A549 (cell line): ENCODE data around the gene SIGLEC9. TPM values are rescaled to one million over a fixed set of nuclear protein-coding genes. Genes with fewer than 3 reads are reported as not detected.

Experiments used
- ATAC-seq, 2 experiments: fragments of 200-7000 bp in 1 of 2; fragments of >200 bp in 1 of 2; cut with Nextera tagmentation in 1 of 2; cut with Tn5 transposase in 1 of 2; 3 replicates each; pipeline versions ENCODE4 v1.8.0 to v1.9.1; 2018 to 2020; ENCODE audit warnings: mild to moderate bottlenecking in 1 of 2, moderate library complexity in 1 of 2
- CTCF ChIA-PET: fragments of 300-600 bp; sonication (Branson Sonifier 250); formaldehyde crosslinking; extraction: SDS; loops from one replicate; lab custom pipeline; 2021; ENCODE audit warnings: antibody characterized with exemption, inconsistent platforms; lab: Yijun Ruan, JAX
- POLR2A ChIA-PET: fragments of 350-600 bp; formaldehyde crosslinking; extraction: SDS; loops from one replicate; lab custom pipeline; 2021; ENCODE audit warnings: antibody characterized with exemption, inconsistent platforms; lab: Yijun Ruan, JAX
- DNase-seq, 2 experiments: peaks; one replicate each; pipeline versions ENCODE4 v3.0.0 to v3.0.0-alpha.2; 2011 to 2016; ENCODE audit warnings: low read depth in 1 of 2, low spot score in 1 of 2
- FAIRE-seq: peaks from 2 replicates; lab custom pipeline; 2011; peaks lifted over from hg19 to GRCh38; lab: Jason Lieb, UNC
- H3K27ac ChIP-seq, 2 experiments: fragments of >200 bp; sonication (Bioruptor Twin); formaldehyde crosslinking; 3 replicates each; pipeline ENCODE4 v1.5.1; 2016 to 2017
- H3K4me1 ChIP-seq: fragments of >200 bp; sonication (Bioruptor Twin); formaldehyde crosslinking; 3 replicates; pipeline ENCODE4 v1.6.1; 2016
- H3K4me2 ChIP-seq: fragments of >200 bp; sonication (Bioruptor Twin); formaldehyde crosslinking; 3 replicates; pipeline ENCODE4 v1.6.1; 2016
- H3K4me3 ChIP-seq: fragments of >200 bp; sonication (Bioruptor Twin); formaldehyde crosslinking; 3 replicates; pipeline ENCODE4 v1.5.1; 2016
- H3K9me3 ChIP-seq: fragments of >200 bp; sonication (Bioruptor Twin); formaldehyde crosslinking; 3 replicates; pipeline ENCODE4 v1.6.1; 2016
- CBX8 ChIP-seq: fragments of 200-600 bp; sonication (generic); IDR thresholded peaks from 2 replicates; pipeline ENCODE4 v1.6.1; 2016
- CHD4 ChIP-seq: fragments of 200-600 bp; sonication (generic); IDR thresholded peaks from 2 replicates; pipeline ENCODE4 v1.6.1; 2016; ENCODE audit warnings: antibody characterized with exemption, mild to moderate bottlenecking, borderline replicate concordance
- EHF ChIP-seq: fragments of 250-450 bp; sonication (Bioruptor Pico); IDR thresholded peaks from 2 replicates; pipeline ENCODE4 v1.5.0; 2020; ENCODE audit warnings: mild to moderate bottlenecking
- EP300 ChIP-seq, 2 experiments: fragments of >200 bp; sonication (Bioruptor Twin); formaldehyde crosslinking; IDR thresholded peaks; 2 replicates in 1 of 2; 3 replicates in 1 of 2; pipeline ENCODE4 v1.6.1; 2016 to 2017
- ESRRA ChIP-seq: fragments of 150-350 bp; IDR thresholded peaks from 2 replicates; pipeline ENCODE4 v1.6.1; 2014; ENCODE audit warnings: mild to moderate bottlenecking, low read length, borderline replicate concordance
- HDAC2 ChIP-seq: fragments of 200-600 bp; sonication (generic); IDR thresholded peaks from 2 replicates; pipeline ENCODE4 v1.6.1; 2016
- HEYL ChIP-seq: fragments of 250-450 bp; sonication (Bioruptor Pico); IDR thresholded peaks from 2 replicates; pipeline ENCODE4 v1.8.0; 2021; ENCODE audit warnings: mild to moderate bottlenecking, moderate library complexity
- HOXB13 ChIP-seq: fragments of 250-450 bp; sonication (Bioruptor Pico); IDR thresholded peaks from 2 replicates; pipeline ENCODE4 v1.5.0; 2020; ENCODE audit warnings: low read depth, mild to moderate bottlenecking, moderate library complexity
- JUN ChIP-seq, 2 experiments: fragments of >200 bp; sonication (Bioruptor Twin); formaldehyde crosslinking; IDR thresholded peaks; 2 replicates in 1 of 2; 3 replicates in 1 of 2; pipeline ENCODE4 v1.6.1; 2016 to 2017
- JUNB ChIP-seq: fragments of >200 bp; sonication (Bioruptor Twin); formaldehyde crosslinking; IDR thresholded peaks from 2 replicates; pipeline ENCODE4 v1.6.1; 2016
- KDM1A ChIP-seq: fragments of 200-600 bp; sonication (generic); IDR thresholded peaks from 2 replicates; pipeline ENCODE4 v1.6.1; 2016; ENCODE audit warnings: low read depth, mild to moderate bottlenecking
- MAFK ChIP-seq: fragments of 450-650 bp; IDR thresholded peaks from 2 replicates; pipeline ENCODE4 v1.6.1; 2014; ENCODE audit not compliant: partially characterized antibody
- NPAS2 ChIP-seq: fragments of 250-450 bp; sonication (Bioruptor Pico); IDR thresholded peaks from 2 replicates; pipeline ENCODE4 v1.8.0; 2022; ENCODE audit warnings: mild to moderate bottlenecking, moderate library complexity, borderline replicate concordance
- NR3C1 ChIP-seq: fragments of >200 bp; sonication (Bioruptor Twin); formaldehyde crosslinking; IDR thresholded peaks from 3 replicates; pipeline ENCODE4 v1.6.1; 2017
- POLR2A ChIP-seq: IDR thresholded peaks from 2 replicates; pipeline ENCODE4 v1.6.1; 2012; ENCODE audit warnings: mild to moderate bottlenecking, low read length
- RAD21 ChIP-seq, 2 experiments: fragments of >200 bp in 1 of 2; sonication (Bioruptor Twin) in 1 of 2; formaldehyde crosslinking in 1 of 2; IDR thresholded peaks in 1 of 2; conservative IDR thresholded peaks in 1 of 2; 2 replicates in 1 of 2; 3 replicates in 1 of 2; pipeline ENCODE4 v1.6.1; 2012 to 2018; ENCODE audit warnings: inconsistent platforms in 1 of 2
- RFX5 ChIP-seq: fragments of 450-650 bp; IDR thresholded peaks from 2 replicates; pipeline ENCODE4 v1.7.1; 2014; ENCODE audit warnings: antibody characterized with exemption, mild to moderate bottlenecking, moderate library complexity
- SMC3 ChIP-seq: fragments of >200 bp; sonication (Bioruptor Twin); formaldehyde crosslinking; IDR thresholded peaks from 3 replicates; pipeline ENCODE4 v1.6.1; 2018; ENCODE audit warnings: inconsistent platforms
- SREBF2 ChIP-seq: fragments of 450-650 bp; IDR thresholded peaks from 2 replicates; pipeline ENCODE4 v1.6.1; 2014; ENCODE audit warnings: mild to moderate bottlenecking, moderate library complexity
- TFCP2L1 ChIP-seq: fragments of 250-450 bp; sonication (Bioruptor Pico); IDR thresholded peaks from 2 replicates; pipeline ENCODE4 v1.5.0; 2021; ENCODE audit warnings: mild to moderate bottlenecking
- ZC3H11A ChIP-seq: fragments of 450-650 bp; IDR thresholded peaks from 2 replicates; pipeline ENCODE4 v1.6.1; 2014; ENCODE audit warnings: antibody characterized with exemption, mild to moderate bottlenecking
- ZFP36 ChIP-seq: fragments of 450-650 bp; IDR thresholded peaks from 2 replicates; pipeline ENCODE4 v1.6.1; 2014; ENCODE audit warnings: borderline replicate concordance; ENCODE audit not compliant: partially characterized antibody
- ZNF302 ChIP-seq: fragments of 250-450 bp; sonication (Bioruptor Pico); IDR thresholded peaks from 2 replicates; pipeline ENCODE4 v1.9.0; 2021; ENCODE audit warnings: inconsistent platforms, mild to moderate bottlenecking, moderate library complexity
- ZSCAN20 ChIP-seq: fragments of 250-450 bp; sonication (Bioruptor Pico); IDR thresholded peaks from 2 replicates; pipeline ENCODE4 v1.8.0; 2022; ENCODE audit warnings: mild to moderate bottlenecking, moderate library complexity
- WGBS: methylation state at CpG from one replicate; pipeline ENCODE4 v1.1.6; 2017; ENCODE audit errors: missing lambda C conversion rate; 5-methylcytosine and 5-hydroxymethylcytosine counted together
- polyA plus RNA-seq, 4 experiments: library from polyadenylated mRNA; depleted of rRNA in 3 of 4; stranded (reverse); fragments of >200 nt; fragmentation: RNase III in 1 of 4; extraction: RNeasy Plus Mini Kit Qiagen cat#74134 plus additional on column Dnase treatment in 1 of 4; gene quantifications; 2 replicates in 3 of 4; 3 replicates in 1 of 4; pipeline ENCODE4 v1.2.3, GENCODE V29; 2011 to 2017
- TF ChIP-seq, protein P1 (sequence below): fragments of 150-350 bp; IDR thresholded peaks from 2 replicates; pipeline ENCODE4 v1.6.1; 2014; ENCODE audit warnings: low read depth, mild to moderate bottlenecking, low read length
- TF ChIP-seq, protein P2 (sequence below): fragments of 250-450 bp; sonication (Bioruptor Pico); IDR thresholded peaks from 2 replicates; pipeline ENCODE4 v1.5.0; 2020; ENCODE audit warnings: low read depth, mild to moderate bottlenecking, moderate library complexity
- TF ChIP-seq, protein P3 (sequence below): IDR thresholded peaks from 2 replicates; pipeline ENCODE4 v1.6.1; 2012; ENCODE audit warnings: low read depth, borderline replicate concordance

The SIGLEC9 gene
- polyA plus RNA-seq, 2 of the 4 experiments (the other 2 are of a cell fraction), result not detected

DNA sequence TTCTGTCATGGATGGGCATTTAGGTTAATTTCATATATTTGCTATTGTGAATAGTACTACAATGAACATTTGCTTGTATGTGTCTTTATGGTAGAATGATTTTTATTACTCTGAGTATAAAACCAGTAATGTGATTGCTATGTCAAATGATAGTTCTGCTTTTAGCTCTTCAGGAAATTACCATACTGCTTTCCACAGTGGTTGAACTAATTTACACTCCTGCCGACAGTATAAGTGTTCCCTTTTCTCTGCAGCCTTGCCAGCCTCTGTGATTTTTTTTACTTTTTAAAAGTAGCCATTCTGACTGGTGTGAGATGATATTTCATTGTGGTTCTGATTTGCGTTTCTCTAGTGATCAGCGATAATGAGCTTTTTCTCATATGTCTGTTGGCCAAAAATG, 23.9 kb downstream of the SIGLEC9 start:
- CTCF ChIA-PET, result interaction anchor here (0.6 to 4.3 kb wide), 3 partner anchors 9 to 128 kb away, joined by 3 to 31 read pairs (median 4); no protein-coding TSS in a partner anchor

DNA sequence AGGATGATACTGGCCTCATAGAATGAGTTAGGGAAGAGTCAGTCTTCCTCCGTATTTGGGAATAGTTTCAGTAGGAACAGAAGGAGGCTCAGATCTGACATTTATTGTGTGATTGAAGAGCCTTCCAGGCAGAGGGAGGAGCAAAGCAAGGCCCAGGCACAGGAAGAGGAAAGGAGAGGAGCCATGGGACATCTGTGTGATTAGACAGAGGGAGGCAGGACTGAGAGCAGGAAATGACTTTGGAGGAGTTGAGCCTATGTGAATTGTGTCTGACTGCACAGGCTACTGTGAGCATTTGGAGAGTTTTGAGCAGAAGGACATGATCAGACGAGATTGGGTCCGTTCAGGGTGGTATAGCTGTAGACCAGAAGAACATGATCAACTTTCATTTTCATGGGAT, 25.9 kb downstream of the SIGLEC9 start:
- 11% methylated on average over 3 of the region's 3 CpGs for WGBS
- DNase-seq (no peak), ATAC-seq (no peak), FAIRE-seq (no peak)
- Histone ChIP-seq H3K4me2 (no peak overlapping the region), H3K9me3 (no peaks in the 10 kb centered on the region), H3K27ac (no peak overlapping the region), H3K4me3 (no peak overlapping the region)
- ChIA-PET CTCF (no interaction called here), POLR2A (no interaction called here)
- TF ChIP-seq ESRRA (no peak), SMC3 (no peak), JUN (IDR thresholded peaks at IDR 0.05) (no peak), EP300 (IDR thresholded peaks at IDR 0.05) (no peak), HEYL (CRISPR knock-in tag) (no peak), CBX8 (no peak), POLR2A (no peak), NPAS2 (no peak), RFX5 (no peak), MAFK (no peak), NR3C1 (no peak), HOXB13 (CRISPR knock-in tag) (no peak), EHF (CRISPR knock-in tag) (no peak), ZSCAN20 (CRISPR knock-in tag) (no peak), RAD21 (conservative IDR thresholded peaks at IDR 0.05 in 1 of 2, IDR thresholded peaks at IDR 0.05 in 1 of 2) (no peak)
- TF ChIP-seq, protein P1, sequence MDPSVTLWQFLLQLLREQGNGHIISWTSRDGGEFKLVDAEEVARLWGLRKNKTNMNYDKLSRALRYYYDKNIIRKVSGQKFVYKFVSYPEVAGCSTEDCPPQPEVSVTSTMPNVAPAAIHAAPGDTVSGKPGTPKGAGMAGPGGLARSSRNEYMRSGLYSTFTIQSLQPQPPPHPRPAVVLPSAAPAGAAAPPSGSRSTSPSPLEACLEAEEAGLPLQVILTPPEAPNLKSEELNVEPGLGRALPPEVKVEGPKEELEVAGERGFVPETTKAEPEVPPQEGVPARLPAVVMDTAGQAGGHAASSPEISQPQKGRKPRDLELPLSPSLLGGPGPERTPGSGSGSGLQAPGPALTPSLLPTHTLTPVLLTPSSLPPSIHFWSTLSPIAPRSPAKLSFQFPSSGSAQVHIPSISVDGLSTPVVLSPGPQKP, result no peak
- TF ChIP-seq, protein P2, sequence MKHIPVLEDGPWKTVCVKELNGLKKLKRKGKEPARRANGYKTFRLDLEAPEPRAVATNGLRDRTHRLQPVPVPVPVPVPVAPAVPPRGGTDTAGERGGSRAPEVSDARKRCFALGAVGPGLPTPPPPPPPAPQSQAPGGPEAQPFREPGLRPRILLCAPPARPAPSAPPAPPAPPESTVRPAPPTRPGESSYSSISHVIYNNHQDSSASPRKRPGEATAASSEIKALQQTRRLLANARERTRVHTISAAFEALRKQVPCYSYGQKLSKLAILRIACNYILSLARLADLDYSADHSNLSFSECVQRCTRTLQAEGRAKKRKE (CRISPR knock-in tag), result no peak
- TF ChIP-seq, all 56 proteins: peak for 0
- no peaks in the 10 kb centered on the region for H3K4me1 ChIP-seq

More for the DNA sequence above, 23.9 kb downstream of the SIGLEC9 start:
- no peak overlapping the region for H3K4me3 ChIP-seq
- H3K4me2 ChIP-seq, result no peak overlapping the region
- FAIRE-seq (no peak), DNase-seq (no peak), ATAC-seq (no peak)
- TF ChIP-seq JUNB (no peak), ZC3H11A (no peak), ZSCAN20 (CRISPR knock-in tag) (no peak), SREBF2 (no peak), HOXB13 (CRISPR knock-in tag) (no peak), RFX5 (no peak), ZNF302 (CRISPR knock-in tag) (no peak), HDAC2 (no peak), ZFP36 (no peak), KDM1A (no peak), TFCP2L1 (CRISPR knock-in tag) (no peak), RAD21 (conservative IDR thresholded peaks at IDR 0.05 in 1 of 2, IDR thresholded peaks at IDR 0.05 in 1 of 2) (no peak), CHD4 (no peak), ESRRA (no peak)
- TF ChIP-seq, protein P2 (CRISPR knock-in tag), result no peak
- TF ChIP-seq, protein P3, sequence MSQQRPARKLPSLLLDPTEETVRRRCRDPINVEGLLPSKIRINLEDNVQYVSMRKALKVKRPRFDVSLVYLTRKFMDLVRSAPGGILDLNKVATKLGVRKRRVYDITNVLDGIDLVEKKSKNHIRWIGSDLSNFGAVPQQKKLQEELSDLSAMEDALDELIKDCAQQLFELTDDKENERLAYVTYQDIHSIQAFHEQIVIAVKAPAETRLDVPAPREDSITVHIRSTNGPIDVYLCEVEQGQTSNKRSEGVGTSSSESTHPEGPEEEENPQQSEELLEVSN, result no peak
- H3K27ac ChIP-seq, result no peak overlapping the region
- POLR2A ChIA-PET, result no interaction called here
- H3K9me3 ChIP-seq, result no peaks in the 10 kb centered on the region
- no peaks in the 10 kb centered on the region for H3K4me1 ChIP-seq
- WGBS, result 43% methylated on average over 3 of the region's 3 CpGs
